ENCODE measurements around the gene SAMD4A.

DNA sequence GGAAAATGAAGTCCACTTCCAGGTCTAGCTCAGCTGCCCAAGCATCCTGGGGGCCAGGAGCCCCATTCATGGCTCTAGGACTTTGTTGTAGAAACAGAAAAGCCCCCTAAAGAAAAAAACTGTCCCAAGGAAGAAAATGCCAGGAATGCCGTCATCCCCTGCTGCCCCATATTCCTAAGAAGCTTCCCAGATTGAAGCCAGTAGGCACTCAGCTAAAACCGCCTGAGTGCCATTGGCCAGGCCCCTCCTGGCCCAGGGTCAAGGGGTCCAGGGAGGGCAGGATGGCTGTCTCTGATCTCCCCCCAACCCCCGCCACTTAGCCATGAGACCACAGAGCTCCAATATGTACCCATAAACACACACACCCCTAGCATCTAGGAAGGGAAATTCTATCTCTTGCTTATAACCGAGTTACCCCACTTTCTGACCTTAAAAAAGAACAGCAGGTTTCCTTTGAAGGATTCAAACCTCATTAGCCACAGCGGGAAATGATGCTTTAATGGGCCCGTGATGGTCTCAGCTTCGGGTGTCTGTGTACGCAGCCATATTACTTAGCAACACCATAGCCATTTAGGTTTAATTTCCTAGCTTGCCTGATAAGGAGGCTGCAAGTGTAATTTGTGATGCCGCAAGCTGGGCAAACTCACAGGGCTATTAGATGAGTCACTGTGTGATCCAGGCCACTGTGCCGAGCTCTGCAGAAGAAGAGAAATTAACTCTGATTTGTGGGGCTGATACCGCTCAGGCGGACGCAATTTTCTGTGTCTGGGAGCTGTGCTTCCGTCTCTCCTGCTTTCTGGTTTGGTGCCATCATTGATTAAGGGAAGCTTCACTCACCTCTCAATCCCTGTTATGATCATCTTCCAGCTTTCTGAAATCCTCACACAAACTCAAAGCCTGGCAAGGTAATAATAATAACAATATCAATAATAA, 251.5 kb downstream of the SAMD4A start:
- TF ChIP-seq, protein P1, sequence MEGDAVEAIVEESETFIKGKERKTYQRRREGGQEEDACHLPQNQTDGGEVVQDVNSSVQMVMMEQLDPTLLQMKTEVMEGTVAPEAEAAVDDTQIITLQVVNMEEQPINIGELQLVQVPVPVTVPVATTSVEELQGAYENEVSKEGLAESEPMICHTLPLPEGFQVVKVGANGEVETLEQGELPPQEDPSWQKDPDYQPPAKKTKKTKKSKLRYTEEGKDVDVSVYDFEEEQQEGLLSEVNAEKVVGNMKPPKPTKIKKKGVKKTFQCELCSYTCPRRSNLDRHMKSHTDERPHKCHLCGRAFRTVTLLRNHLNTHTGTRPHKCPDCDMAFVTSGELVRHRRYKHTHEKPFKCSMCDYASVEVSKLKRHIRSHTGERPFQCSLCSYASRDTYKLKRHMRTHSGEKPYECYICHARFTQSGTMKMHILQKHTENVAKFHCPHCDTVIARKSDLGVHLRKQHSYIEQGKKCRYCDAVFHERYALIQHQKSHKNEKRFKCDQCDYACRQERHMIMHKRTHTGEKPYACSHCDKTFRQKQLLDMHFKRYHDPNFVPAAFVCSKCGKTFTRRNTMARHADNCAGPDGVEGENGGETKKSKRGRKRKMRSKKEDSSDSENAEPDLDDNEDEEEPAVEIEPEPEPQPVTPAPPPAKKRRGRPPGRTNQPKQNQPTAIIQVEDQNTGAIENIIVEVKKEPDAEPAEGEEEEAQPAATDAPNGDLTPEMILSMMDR (conservative IDR thresholded peaks at IDR 0.05; ENCODE audit: low read depth, low read length): no peak
- TF ChIP-seq POLR2A (IDR thresholded peaks at IDR 0.05; ENCODE audit: low read depth, low read length) (no peak), CHD1 (IDR thresholded peaks at IDR 0.05; ENCODE audit: low read depth, low read length) (no peak), RCOR1 (IDR thresholded peaks at IDR 0.05; ENCODE audit: insufficient replicate concordance, low read length) (no peak), SMC3 (IDR thresholded peaks at IDR 0.05; ENCODE audit: low read depth, low read length) (no peak), RFX5 (IDR thresholded peaks at IDR 0.05; ENCODE audit: low read depth, low read length) (no peak), MXI1 (IDR thresholded peaks at IDR 0.05; ENCODE audit: borderline replicate concordance, low read depth, low read length) (no peak), CEBPB (IDR thresholded peaks at IDR 0.05; ENCODE audit: low read depth, low read length) (peak; percentile 21; the same call in 1 of the 2 replicates), MAFK (IDR thresholded peaks at IDR 0.05; ENCODE audit: low read depth, low read length) (no peak)
- TF ChIP-seq, protein P2, sequence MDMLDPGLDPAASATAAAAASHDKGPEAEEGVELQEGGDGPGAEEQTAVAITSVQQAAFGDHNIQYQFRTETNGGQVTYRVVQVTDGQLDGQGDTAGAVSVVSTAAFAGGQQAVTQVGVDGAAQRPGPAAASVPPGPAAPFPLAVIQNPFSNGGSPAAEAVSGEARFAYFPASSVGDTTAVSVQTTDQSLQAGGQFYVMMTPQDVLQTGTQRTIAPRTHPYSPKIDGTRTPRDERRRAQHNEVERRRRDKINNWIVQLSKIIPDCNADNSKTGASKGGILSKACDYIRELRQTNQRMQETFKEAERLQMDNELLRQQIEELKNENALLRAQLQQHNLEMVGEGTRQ (IDR thresholded peaks at IDR 0.05; ENCODE audit: low read depth, low read length): no peak
